ENCODE data around the gene SULF2. TPM values are rescaled to one million over a fixed set of nuclear protein-coding genes. Genes with fewer than 3 reads are reported as not detected.

The SULF2 gene
- total RNA-seq, 1 experiment from 2014 or later, result 495 TPM

DNA sequence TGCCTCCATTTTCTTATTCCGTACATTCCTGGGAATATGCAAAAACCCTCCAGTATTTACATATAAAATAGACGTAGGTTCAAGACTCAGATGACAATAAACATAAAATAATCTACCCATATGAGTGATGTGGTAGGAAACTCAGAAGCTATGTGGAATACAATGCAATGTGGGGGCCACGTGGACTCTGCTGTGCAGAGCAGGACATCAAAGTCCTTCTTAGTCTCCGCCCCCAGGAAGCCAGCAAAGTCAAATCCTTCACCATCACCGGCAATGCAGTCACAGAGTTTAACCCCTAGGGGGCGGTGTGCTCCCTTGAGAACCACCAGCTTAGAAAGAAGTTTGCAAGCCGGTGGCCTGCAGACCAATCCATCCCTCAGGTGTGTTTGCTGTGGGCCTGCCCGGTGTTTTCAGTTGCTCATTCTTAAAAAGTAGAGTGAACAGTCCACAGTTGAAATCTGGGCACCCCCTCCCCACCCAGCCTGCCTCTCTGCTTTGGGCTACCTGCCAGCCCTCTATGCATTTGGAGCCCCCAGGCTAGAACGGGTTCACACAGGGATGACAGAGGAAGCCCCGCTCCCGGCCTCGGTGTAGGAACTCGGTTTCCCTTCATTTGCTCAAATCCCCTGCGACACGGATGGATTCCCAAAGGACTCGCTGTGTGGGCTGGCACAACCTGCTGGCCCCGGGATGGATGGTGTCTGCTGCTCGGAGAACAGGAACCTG is 59.9 kb downstream of the SULF2 start:
- H3K79me2 ChIP-seq (ENCODE audit: low read depth), result peaks cover 99% of the 10 kb centered on the region
- POLR2A ChIA-PET (ENCODE audit: unreplicated experiment), result no interaction called here
- H2AFZ ChIP-seq, result no peak overlapping the region
- H3K4me3 ChIP-seq, result no peak overlapping the region
- 0 out of 2 replicates have a peak overlapping the region, but pooled peaks have one; percentile 2 for H3K4me2 ChIP-seq
- H3K4me1 ChIP-seq (replicated peaks; ENCODE audit: insufficient read depth), result 0 out of 2 replicates have a peak, but pooled peaks cover 4% of the 10 kb centered on the region
- peaks cover 92% of the 10 kb centered on the region for H4K20me1 ChIP-seq (ENCODE audit: insufficient read depth)
- no peaks in the 10 kb centered on the region for H3K9me2 ChIP-seq (ENCODE audit: insufficient read depth)
- H3K27ac ChIP-seq, result no peak overlapping the region
- H3K9me3 ChIP-seq (ENCODE audit: insufficient read depth, low read depth), result no peaks in the 10 kb centered on the region
- H3K36me3 ChIP-seq (ENCODE audit: low read depth), result peaks cover 44% of the 10 kb centered on the region
- CTCF ChIA-PET, result no interaction called here
- intact Hi-C loops (cut with micrococcal nuclease; ENCODE audit: unreplicated experiment), result loop anchor here (1.0 to 5.0 kb wide), 5 partner anchors 61 to 895 kb away; no protein-coding TSS in a partner anchor
- TF ChIP-seq EZH2 (IDR thresholded peaks at IDR 0.05; ENCODE audit: low read depth), result no peak
- TF ChIP-seq, protein P1, sequence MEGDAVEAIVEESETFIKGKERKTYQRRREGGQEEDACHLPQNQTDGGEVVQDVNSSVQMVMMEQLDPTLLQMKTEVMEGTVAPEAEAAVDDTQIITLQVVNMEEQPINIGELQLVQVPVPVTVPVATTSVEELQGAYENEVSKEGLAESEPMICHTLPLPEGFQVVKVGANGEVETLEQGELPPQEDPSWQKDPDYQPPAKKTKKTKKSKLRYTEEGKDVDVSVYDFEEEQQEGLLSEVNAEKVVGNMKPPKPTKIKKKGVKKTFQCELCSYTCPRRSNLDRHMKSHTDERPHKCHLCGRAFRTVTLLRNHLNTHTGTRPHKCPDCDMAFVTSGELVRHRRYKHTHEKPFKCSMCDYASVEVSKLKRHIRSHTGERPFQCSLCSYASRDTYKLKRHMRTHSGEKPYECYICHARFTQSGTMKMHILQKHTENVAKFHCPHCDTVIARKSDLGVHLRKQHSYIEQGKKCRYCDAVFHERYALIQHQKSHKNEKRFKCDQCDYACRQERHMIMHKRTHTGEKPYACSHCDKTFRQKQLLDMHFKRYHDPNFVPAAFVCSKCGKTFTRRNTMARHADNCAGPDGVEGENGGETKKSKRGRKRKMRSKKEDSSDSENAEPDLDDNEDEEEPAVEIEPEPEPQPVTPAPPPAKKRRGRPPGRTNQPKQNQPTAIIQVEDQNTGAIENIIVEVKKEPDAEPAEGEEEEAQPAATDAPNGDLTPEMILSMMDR (conservative IDR thresholded peaks at IDR 0.05), result peak; percentile 99
- peaks cover 92% of the 10 kb centered on the region for H3F3A ChIP-seq (ENCODE audit: insufficient read depth, low read depth)
- H3K27me3 ChIP-seq (ENCODE audit: insufficient read depth, low read depth), result no peaks in the 10 kb centered on the region
- BruUV-seq (replicated peaks), result no TSS peak
- DNase-seq, result peak; percentile 84 to 86

DNA sequence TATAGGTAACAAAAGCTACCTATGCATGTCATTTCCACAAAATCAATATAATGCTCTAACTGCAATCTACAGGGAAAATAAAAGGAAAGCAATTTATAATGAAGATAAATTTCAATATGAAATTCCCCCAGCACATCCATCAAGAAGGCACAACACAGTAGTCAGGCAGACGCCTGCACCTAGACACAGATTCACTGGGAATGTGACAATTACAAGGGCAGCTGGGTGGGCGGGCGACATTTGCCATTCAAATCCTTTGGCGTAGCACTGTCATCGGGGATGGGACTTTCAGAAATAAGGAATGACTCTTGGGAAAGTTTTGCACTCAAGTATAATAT is 60.4 kb downstream of the SULF2 start:
- ChIA-PET POLR2A (ENCODE audit: unreplicated experiment) (no interaction called here), CTCF (interaction anchor here (0.7 kb wide), 1 partner anchor 570 kb away, joined by 4 read pairs; no protein-coding TSS in a partner anchor)
- Histone ChIP-seq H3K27me3 (ENCODE audit: insufficient read depth, low read depth) (no peaks in the 10 kb centered on the region), H4K20me1 (ENCODE audit: insufficient read depth) (peaks cover 92% of the 10 kb centered on the region), H3K4me2 (no peak overlapping the region), H3K4me3 (no peak overlapping the region), H3K9me3 (ENCODE audit: insufficient read depth, low read depth) (no peaks in the 10 kb centered on the region), H3K79me2 (ENCODE audit: low read depth) (peaks cover 99% of the 10 kb centered on the region), H3K9me2 (ENCODE audit: insufficient read depth) (no peaks in the 10 kb centered on the region), H3K27ac (no peak overlapping the region), H3K36me3 (ENCODE audit: low read depth) (peaks cover 45% of the 10 kb centered on the region), H2AFZ (no peak overlapping the region), H3K4me1 (replicated peaks; ENCODE audit: insufficient read depth) (0 out of 2 replicates have a peak, but pooled peaks cover 4% of the 10 kb centered on the region), H3F3A (ENCODE audit: insufficient read depth, low read depth) (peaks cover 93% of the 10 kb centered on the region)
- intact Hi-C loops (cut with micrococcal nuclease; ENCODE audit: unreplicated experiment), result loop anchor here (1.0 to 5.0 kb wide), 5 partner anchors 61 to 895 kb away; no protein-coding TSS in a partner anchor
- no peak for TF ChIP-seq EZH2 (IDR thresholded peaks at IDR 0.05; ENCODE audit: low read depth)
- TF ChIP-seq, protein P1 (conservative IDR thresholded peaks at IDR 0.05), result no peak
- BruUV-seq (replicated peaks), result no TSS peak
- DNase-seq, result no peak

DNA sequence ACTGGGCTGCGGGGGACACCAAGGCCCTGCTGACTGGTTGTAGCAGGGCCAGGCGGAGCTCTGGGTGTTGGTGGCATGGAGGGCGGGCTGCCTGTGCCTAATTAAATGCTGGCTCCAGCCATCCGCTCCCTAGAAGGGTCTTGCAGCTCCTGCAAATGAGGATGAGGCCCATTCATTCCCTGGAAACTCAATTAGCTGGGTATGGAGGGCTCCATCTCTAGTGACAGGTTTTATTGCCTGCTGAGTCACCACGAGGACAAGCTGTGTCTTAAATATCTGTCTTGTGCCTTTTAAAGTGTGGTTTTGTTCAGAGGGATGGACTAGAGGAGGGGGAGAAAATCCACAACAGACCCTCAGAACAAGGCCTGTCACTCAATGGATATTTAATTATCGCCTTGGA is 60.9 kb downstream of the SULF2 start:
- no peaks in the 10 kb centered on the region for H3K9me2 ChIP-seq (ENCODE audit: insufficient read depth)
- H3K27me3 ChIP-seq (ENCODE audit: insufficient read depth, low read depth), result no peaks in the 10 kb centered on the region
- intact Hi-C loops (cut with micrococcal nuclease; ENCODE audit: unreplicated experiment), result loop anchor here (2.0 kb wide), 1 partner anchor 248 kb away; no protein-coding TSS in a partner anchor
- H3K27ac ChIP-seq, result no peak overlapping the region
- no peak overlapping the region for H2AFZ ChIP-seq
- CTCF ChIA-PET, result interaction anchor here (0.7 kb wide), 1 partner anchor 571 kb away, joined by 4 read pairs; no protein-coding TSS in a partner anchor
- H3K79me2 ChIP-seq (ENCODE audit: low read depth), result peaks cover 99% of the 10 kb centered on the region
- no peaks in the 10 kb centered on the region for H3K9me3 ChIP-seq (ENCODE audit: insufficient read depth, low read depth)
- POLR2A ChIA-PET (ENCODE audit: unreplicated experiment), result no interaction called here
- no peak overlapping the region for H3K4me2 ChIP-seq
- TF ChIP-seq, protein P1 (conservative IDR thresholded peaks at IDR 0.05), result no peak
- no peak for TF ChIP-seq EZH2 (IDR thresholded peaks at IDR 0.05; ENCODE audit: low read depth)
- peaks cover 94% of the 10 kb centered on the region for H4K20me1 ChIP-seq (ENCODE audit: insufficient read depth)
- H3K4me1 ChIP-seq (replicated peaks; ENCODE audit: insufficient read depth), result 0 out of 2 replicates have a peak, but pooled peaks cover 4% of the 10 kb centered on the region
- H3K4me3 ChIP-seq, result no peak overlapping the region
- H3K36me3 ChIP-seq (ENCODE audit: low read depth), result peaks cover 48% of the 10 kb centered on the region
- H3F3A ChIP-seq (ENCODE audit: insufficient read depth, low read depth), result peaks cover 95% of the 10 kb centered on the region
- DNase-seq, result no peak
- no TSS peak for BruUV-seq (replicated peaks)

All from PC-9 (cell line).